K562 (cell line): Measurements from ENCODE around the gene PIK3R1. TPM values are rescaled to one million over a fixed set of nuclear protein-coding genes. Genes with fewer than 3 reads are reported as not detected.

Experiments used
- ATAC-seq: fragments of 200-7000 bp; cut with Tn5 transposase; 3 replicates; pipeline ENCODE4 v1.9.1; 2020; ENCODE audit warnings: moderate library complexity
- BruUV-seq: library from RNA; stranded (reverse); fragments of 400-500 nt; replicated peaks from 2 replicates; lab custom pipeline; 2021; lab: Mats Ljungman, UMichigan
- CTCF ChIA-PET: fragments of 300-600 bp; formaldehyde crosslinking; extraction: SDS; loops from one replicate; lab custom pipeline; 2021; ENCODE audit warnings: low intra/inter-chr PET ratio; lab: Yijun Ruan, JAX
- POLR2A ChIA-PET: fragments of 300-600, 350-650 bp; sonication (Branson Sonifier 250); formaldehyde crosslinking; extraction: SDS; loops from one replicate; lab custom pipeline; 2021; ENCODE audit warnings: antibody characterized with exemption, inconsistent platforms; lab: Yijun Ruan, JAX
- DNase-seq, 4 experiments: peaks; one replicate each; pipeline versions ENCODE4 v3.0.0 to v3.0.0-alpha.2; 2011 to 2018; ENCODE audit warnings: low spot score in 3 of 4, mixed read lengths in 3 of 4; ENCODE audit errors: extremely low read depth in 1 of 4
- FAIRE-seq: peaks from 2 replicates; lab custom pipeline; 2011; peaks lifted over from hg19 to GRCh38; lab: Jason Lieb, UNC
- H2AFZ ChIP-seq: 2 replicates; pipeline ENCODE4 v1.6.0; 2011; ENCODE audit warnings: low read depth, low read length, control low read depth, inconsistent platforms
- H3K27ac ChIP-seq: fragments of 200-600 bp; 3 replicates; pipeline ENCODE4 v1.8.0; 2011; ENCODE audit warnings: low read depth, mild to moderate bottlenecking, control low read depth, inconsistent platforms, low read length, moderate library complexity, mixed read lengths; ENCODE audit errors: extremely low read depth
- H3K27me3 ChIP-seq, 2 experiments: fragments of 300-600 bp in 1 of 2; 2 replicates in 1 of 2; 3 replicates in 1 of 2; pipeline versions ENCODE4 v1.6.0 to v1.8.0; 2011; ENCODE audit warnings: inconsistent platforms in 2 of 2, low read length in 2 of 2, mild to moderate bottlenecking in 1 of 2, mixed read lengths in 1 of 2, moderate library complexity in 1 of 2; ENCODE audit not compliant: control insufficient read depth in 2 of 2, insufficient read depth in 2 of 2
- H3K36me3 ChIP-seq: fragments of 300-600 bp; 3 replicates; pipeline ENCODE4 v1.8.0; 2011; ENCODE audit warnings: mild to moderate bottlenecking, low read length, inconsistent platforms; ENCODE audit not compliant: control insufficient read depth, insufficient read depth
- H3K4me1 ChIP-seq, 2 experiments: fragments of 200-600 bp in 1 of 2; replicated peaks in 1 of 2; 2 replicates in 1 of 2; 3 replicates in 1 of 2; pipeline versions ENCODE4 v1.5.1 to v1.8.0; 2011; ENCODE audit warnings: inconsistent platforms in 2 of 2, low read length in 2 of 2, mild to moderate bottlenecking in 1 of 2, mixed read lengths in 1 of 2, moderate library complexity in 1 of 2; ENCODE audit not compliant: control insufficient read depth in 2 of 2, insufficient read depth in 2 of 2
- H3K4me2 ChIP-seq: 2 replicates; pipeline ENCODE4 v1.6.1; 2011; ENCODE audit warnings: low read length, control low read depth, inconsistent platforms, mixed read lengths; ENCODE audit not compliant: insufficient read depth
- H3K4me3 ChIP-seq: fragments of 200-600 bp; sonication (generic), shearing (Covaris generic); 2 replicates; pipeline ENCODE4 v1.5.1; 2016; ENCODE audit warnings: control low read depth, inconsistent platforms
- H3K79me2 ChIP-seq: fragments of 200-600 bp; 3 replicates; pipeline ENCODE4 v1.8.0; 2011; ENCODE audit warnings: low read length, inconsistent platforms; ENCODE audit not compliant: control insufficient read depth, insufficient read depth
- H3K9ac ChIP-seq, 2 experiments: 2 replicates each; pipeline versions ENCODE4 v1.6.0 to v1.6.1; 2011; ENCODE audit warnings: low read depth in 2 of 2, low read length in 2 of 2, control low read depth in 1 of 2, inconsistent platforms in 1 of 2, mild to moderate bottlenecking in 1 of 2, mixed read lengths in 1 of 2; ENCODE audit not compliant: insufficient read depth in 1 of 2
- H3K9me1 ChIP-seq: one replicate; pipeline ENCODE4 v1.6.0; 2011; ENCODE audit warnings: inconsistent platforms, mild to moderate bottlenecking, low read length, moderate library complexity; ENCODE audit not compliant: control insufficient read depth, insufficient read depth
- H3K9me3 ChIP-seq: replicated peaks from 2 replicates; pipeline ENCODE4 v1.5.1; 2011; ENCODE audit warnings: low read depth, low read length, inconsistent platforms; ENCODE audit not compliant: control insufficient read depth, insufficient read depth
- H4K20me1 ChIP-seq: replicated peaks from 2 replicates; pipeline ENCODE4 v1.6.1; 2011; ENCODE audit warnings: low read length, inconsistent platforms, mixed read lengths; ENCODE audit not compliant: control insufficient read depth, insufficient read depth
- SMC3 ChIP-seq: conservative IDR thresholded peaks from 2 replicates; pipeline ENCODE4 v1.6.1; 2011; ENCODE audit warnings: low read depth, low read length, improper control_type of control experiment; ENCODE audit not compliant: insufficient read depth
- WHSC1 ChIP-seq: IDR thresholded peaks from one replicate; pipeline ENCODE4 v1.6.1; 2012; ENCODE audit warnings: low read length, control low read depth, inconsistent platforms
- ZKSCAN3 ChIP-seq: fragments of 250-450 bp; sonication (Bioruptor Pico); IDR thresholded peaks from 2 replicates; pipeline ENCODE4 v1.4.0; 2020
- ZNF316 ChIP-seq: fragments of 450-650 bp; IDR thresholded peaks from 2 replicates; pipeline ENCODE4 v1.6.1; 2016
- ZNF77 ChIP-seq: fragments of 250-450 bp; sonication (Bioruptor Pico); IDR thresholded peaks from 2 replicates; pipeline ENCODE4 v1.5.0; 2020
- WGBS: fragments of 100-300 bp; shearing (Covaris generic); methylation state at CpG from one replicate; pipeline ENCODE4 v1.1.6; 2016; ENCODE audit warnings: low coverage, mixed read lengths; ENCODE audit not compliant: insufficient coverage; ENCODE audit errors: missing lambda C conversion rate; 5-methylcytosine and 5-hydroxymethylcytosine counted together
- in situ Hi-C: fragments of 300-500 bp; cut with MboI; formaldehyde crosslinking; loops from 4 replicates; pipeline ENCODE4 v1.15.0; 2018; ENCODE audit warnings: inconsistent platforms, mixed read lengths
- intact Hi-C: fragments of 100-400 bp; cut with micrococcal nuclease; formaldehyde crosslinking; loops from 2 replicates; pipeline ENCODE4 v1.14.2; 2022
- polyA plus RNA-seq, 8 experiments: library from polyadenylated mRNA; depleted of rRNA in 4 of 8; stranded (reverse) in 5 of 8; unstranded in 3 of 8; fragments of >200 nt; fragmentation: Nextera tagmentation in 2 of 8; fragmentation: Illumina TruSeq in 1 of 8; extraction: Ambion mirVana in 2 of 8; extraction: Trizol in 1 of 8; gene quantifications; 2 replicates each; pipeline versions ENCODE4 v1.2.1 to v1.2.3, GENCODE V29; 2011 to 2014; ENCODE audit warnings: inconsistent platforms in 1 of 8, missing spikeins in 1 of 8
- total RNA-seq, 7 experiments: library from RNA; depleted of rRNA in 6 of 7; stranded (reverse); fragments of >200 nt in 6 of 7; fragmentation: Illumina TruSeq in 2 of 7; extraction: Trizol in 2 of 7; gene quantifications; 2 replicates each; pipeline versions ENCODE4 v1.2.1 to v1.2.3, GENCODE V29; 2011 to 2021; ENCODE audit warnings: low replicate concordance in 1 of 7
- TF ChIP-seq, protein P1 (sequence below), 2 experiments: fragments of 450-650 bp; formaldehyde crosslinking in 1 of 2; IDR thresholded peaks; 2 replicates each; pipeline versions ENCODE4 v1.4.0 to v1.6.1; 2014 to 2020; ENCODE audit warnings: mild to moderate bottlenecking in 2 of 2, borderline replicate concordance in 1 of 2, low read depth in 1 of 2
- TF ChIP-seq, protein P2 (sequence below): fragments of 450-650 bp; formaldehyde crosslinking; IDR thresholded peaks from 2 replicates; pipeline ENCODE4 v1.4.0; 2020; ENCODE audit warnings: mild to moderate bottlenecking, moderate library complexity
- TF ChIP-seq, protein P3 (sequence below), 3 experiments: IDR thresholded peaks in 2 of 3; conservative IDR thresholded peaks in 1 of 3; 2 replicates each; pipeline ENCODE4 v1.5.1; 2011 to 2012; ENCODE audit warnings: low read length in 3 of 3, mild to moderate bottlenecking in 3 of 3, control low read depth in 2 of 3, improper control_type of control experiment in 1 of 3, inconsistent platforms in 1 of 3, low read depth in 1 of 3, mixed read lengths in 1 of 3, moderate library complexity in 1 of 3; ENCODE audit not compliant: insufficient read depth in 2 of 3

The PIK3R1 gene
- total and polyA plus RNA-seq, 9 of the 15 experiments (the other 6 are each of a cell fraction or from before 2014, with no cell fraction given) = 1.1 to 9.7 (median 4.8) TPM

DNA sequence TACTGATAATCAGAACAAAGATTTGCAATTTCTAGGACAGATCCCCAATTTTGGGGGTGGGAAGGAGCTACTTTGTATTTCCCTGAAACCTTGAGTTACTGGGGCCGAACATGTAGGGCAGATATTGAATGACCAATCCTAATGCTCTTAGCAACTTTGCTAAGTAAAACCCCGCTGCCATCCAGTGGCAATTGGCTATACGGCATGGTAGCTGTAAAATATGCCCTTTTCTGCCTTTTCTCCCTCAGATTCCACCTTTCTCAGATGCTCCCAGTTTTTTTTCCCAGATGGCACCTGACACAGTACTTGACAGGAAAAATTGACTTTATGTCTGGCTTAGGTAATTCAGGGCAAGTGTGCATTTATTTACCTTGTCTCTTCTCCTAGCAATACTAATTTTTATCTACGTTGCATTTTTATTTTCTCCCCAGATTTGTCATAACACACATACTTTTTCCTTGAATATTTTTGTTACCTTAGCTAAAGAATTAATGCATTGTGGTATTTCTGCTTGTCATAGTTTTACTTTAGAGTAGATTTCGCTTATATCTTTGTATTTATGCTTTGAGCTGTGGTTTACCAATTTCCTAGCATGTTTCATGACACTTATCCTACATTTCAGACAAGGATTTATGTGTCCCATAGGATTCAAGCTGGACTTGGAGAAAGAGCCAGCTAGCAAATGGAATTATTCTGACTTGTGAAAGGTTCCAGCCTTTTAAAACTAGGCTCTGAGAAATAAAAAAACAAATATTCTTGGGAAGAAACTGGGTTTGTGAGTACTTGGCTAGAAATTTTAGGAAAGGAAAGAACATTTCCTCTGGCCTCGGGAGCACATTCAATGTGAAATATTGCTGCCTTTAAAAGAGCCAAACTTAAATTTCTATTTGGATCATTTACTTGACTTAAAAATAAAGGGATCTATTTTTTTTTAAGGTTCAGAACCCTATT, 37.4 kb downstream of the PIK3R1 start:
- no peaks in the 10 kb centered on the region for H3K9me1 ChIP-seq
- no peak overlapping the region for H2AFZ ChIP-seq
- no peak overlapping the region for H3K27ac ChIP-seq
- ATAC-seq (peak; percentile 89), DNase-seq (peak; percentile 10 to 62 (median 36)), FAIRE-seq (peak; percentile 78)
- H4K20me1 ChIP-seq = no peaks in the 10 kb centered on the region
- in situ Hi-C loops = loop anchor here (10.0 kb wide), 1 partner anchor 1008 kb away; no protein-coding TSS in a partner anchor
- POLR2A ChIA-PET = interaction anchor here (0.6 kb wide), 2 partner anchors 25 to 169 kb away, joined by 3 read pairs; no protein-coding TSS in a partner anchor
- CTCF ChIA-PET = interaction anchor here (0.6 to 1.8 kb wide), 4 partner anchors 639 to 1009 kb away, joined by 3 to 11 read pairs (median 3); no protein-coding TSS in a partner anchor
- no peaks in the 10 kb centered on the region for H3K27me3 ChIP-seq
- no peak overlapping the region for H3K4me2 ChIP-seq
- WGBS = 14% methylated on average over 6 of the region's 6 CpGs
- BruUV-seq = no TSS peak
- H3K9me3 ChIP-seq = no peaks in the 10 kb centered on the region
- no peak overlapping the region for H3K9ac ChIP-seq
- H3K4me1 ChIP-seq = no peaks in the 10 kb centered on the region
- no peak overlapping the region for H3K4me3 ChIP-seq
- intact Hi-C loops = loop anchor here (2.0 to 5.0 kb wide), 2 partner anchors 761 to 1006 kb away; no protein-coding TSS in a partner anchor
- H3K36me3 ChIP-seq = no peaks in the 10 kb centered on the region
- no peaks in the 10 kb centered on the region for H3K79me2 ChIP-seq
- TF ChIP-seq WHSC1 = no peak
- peak; percentile 63 for TF ChIP-seq SMC3
- TF ChIP-seq, protein P1, sequence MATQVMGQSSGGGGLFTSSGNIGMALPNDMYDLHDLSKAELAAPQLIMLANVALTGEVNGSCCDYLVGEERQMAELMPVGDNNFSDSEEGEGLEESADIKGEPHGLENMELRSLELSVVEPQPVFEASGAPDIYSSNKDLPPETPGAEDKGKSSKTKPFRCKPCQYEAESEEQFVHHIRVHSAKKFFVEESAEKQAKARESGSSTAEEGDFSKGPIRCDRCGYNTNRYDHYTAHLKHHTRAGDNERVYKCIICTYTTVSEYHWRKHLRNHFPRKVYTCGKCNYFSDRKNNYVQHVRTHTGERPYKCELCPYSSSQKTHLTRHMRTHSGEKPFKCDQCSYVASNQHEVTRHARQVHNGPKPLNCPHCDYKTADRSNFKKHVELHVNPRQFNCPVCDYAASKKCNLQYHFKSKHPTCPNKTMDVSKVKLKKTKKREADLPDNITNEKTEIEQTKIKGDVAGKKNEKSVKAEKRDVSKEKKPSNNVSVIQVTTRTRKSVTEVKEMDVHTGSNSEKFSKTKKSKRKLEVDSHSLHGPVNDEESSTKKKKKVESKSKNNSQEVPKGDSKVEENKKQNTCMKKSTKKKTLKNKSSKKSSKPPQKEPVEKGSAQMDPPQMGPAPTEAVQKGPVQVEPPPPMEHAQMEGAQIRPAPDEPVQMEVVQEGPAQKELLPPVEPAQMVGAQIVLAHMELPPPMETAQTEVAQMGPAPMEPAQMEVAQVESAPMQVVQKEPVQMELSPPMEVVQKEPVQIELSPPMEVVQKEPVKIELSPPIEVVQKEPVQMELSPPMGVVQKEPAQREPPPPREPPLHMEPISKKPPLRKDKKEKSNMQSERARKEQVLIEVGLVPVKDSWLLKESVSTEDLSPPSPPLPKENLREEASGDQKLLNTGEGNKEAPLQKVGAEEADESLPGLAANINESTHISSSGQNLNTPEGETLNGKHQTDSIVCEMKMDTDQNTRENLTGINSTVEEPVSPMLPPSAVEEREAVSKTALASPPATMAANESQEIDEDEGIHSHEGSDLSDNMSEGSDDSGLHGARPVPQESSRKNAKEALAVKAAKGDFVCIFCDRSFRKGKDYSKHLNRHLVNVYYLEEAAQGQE (IDR thresholded peaks at IDR 0.05; ENCODE audit: borderline replicate concordance) = peak; percentile 59; the same call in 1 of the 2 replicates
- TF ChIP-seq, protein P1 (CRISPR knock-in tag; IDR thresholded peaks at IDR 0.05; ENCODE audit: low read depth) = no peak
- no peak for TF ChIP-seq ZNF77 (CRISPR knock-in tag)
- TF ChIP-seq, protein P2, sequence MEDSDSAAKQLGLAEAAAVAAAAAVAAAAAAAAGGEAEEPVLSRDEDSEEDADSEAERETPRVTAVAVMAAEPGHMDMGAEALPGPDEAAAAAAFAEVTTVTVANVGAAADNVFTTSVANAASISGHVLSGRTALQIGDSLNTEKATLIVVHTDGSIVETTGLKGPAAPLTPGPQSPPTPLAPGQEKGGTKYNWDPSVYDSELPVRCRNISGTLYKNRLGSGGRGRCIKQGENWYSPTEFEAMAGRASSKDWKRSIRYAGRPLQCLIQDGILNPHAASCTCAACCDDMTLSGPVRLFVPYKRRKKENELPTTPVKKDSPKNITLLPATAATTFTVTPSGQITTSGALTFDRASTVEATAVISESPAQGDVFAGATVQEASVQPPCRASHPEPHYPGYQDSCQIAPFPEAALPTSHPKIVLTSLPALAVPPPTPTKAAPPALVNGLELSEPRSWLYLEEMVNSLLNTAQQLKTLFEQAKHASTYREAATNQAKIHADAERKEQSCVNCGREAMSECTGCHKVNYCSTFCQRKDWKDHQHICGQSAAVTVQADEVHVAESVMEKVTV (CRISPR knock-in tag) = peak; percentile 73
- TF ChIP-seq ZKSCAN3 (CRISPR knock-in tag) = no peak
- peak; percentile 76 for TF ChIP-seq ZNF316
- TF ChIP-seq, protein P3, sequence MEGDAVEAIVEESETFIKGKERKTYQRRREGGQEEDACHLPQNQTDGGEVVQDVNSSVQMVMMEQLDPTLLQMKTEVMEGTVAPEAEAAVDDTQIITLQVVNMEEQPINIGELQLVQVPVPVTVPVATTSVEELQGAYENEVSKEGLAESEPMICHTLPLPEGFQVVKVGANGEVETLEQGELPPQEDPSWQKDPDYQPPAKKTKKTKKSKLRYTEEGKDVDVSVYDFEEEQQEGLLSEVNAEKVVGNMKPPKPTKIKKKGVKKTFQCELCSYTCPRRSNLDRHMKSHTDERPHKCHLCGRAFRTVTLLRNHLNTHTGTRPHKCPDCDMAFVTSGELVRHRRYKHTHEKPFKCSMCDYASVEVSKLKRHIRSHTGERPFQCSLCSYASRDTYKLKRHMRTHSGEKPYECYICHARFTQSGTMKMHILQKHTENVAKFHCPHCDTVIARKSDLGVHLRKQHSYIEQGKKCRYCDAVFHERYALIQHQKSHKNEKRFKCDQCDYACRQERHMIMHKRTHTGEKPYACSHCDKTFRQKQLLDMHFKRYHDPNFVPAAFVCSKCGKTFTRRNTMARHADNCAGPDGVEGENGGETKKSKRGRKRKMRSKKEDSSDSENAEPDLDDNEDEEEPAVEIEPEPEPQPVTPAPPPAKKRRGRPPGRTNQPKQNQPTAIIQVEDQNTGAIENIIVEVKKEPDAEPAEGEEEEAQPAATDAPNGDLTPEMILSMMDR (IDR thresholded peaks at IDR 0.05 in 2 of 3, conservative IDR thresholded peaks at IDR 0.05 in 1 of 3; ENCODE audit: insufficient read depth in 2 of 3, low read depth in 1 of 3, low read length in 3 of 3) = peak; percentile 56 to 75 (median 64)
